Parathyroid adenoma (tissue), 2 donors: ENCODE measurements around the gene NHS.

ENCODE experiments used
- H2AFZ ChIP-seq: fragments of 300-600 bp; sonication (generic); one replicate; pipeline ENCODE4 v1.7.0; 2017; ENCODE audit warnings: antibody characterized with exemption, mild to moderate bottlenecking
- H3K27ac ChIP-seq: fragments of 300-600 bp; sonication (generic); one replicate; pipeline ENCODE4 v1.7.0; 2017
- H3K27me3 ChIP-seq: fragments of 300-600 bp; sonication (generic); one replicate; pipeline ENCODE4 v1.7.0; 2017; ENCODE audit warnings: low read length; ENCODE audit not compliant: control insufficient read depth, insufficient read depth
- H3K36me3 ChIP-seq: fragments of 300-600 bp; sonication (generic); one replicate; pipeline ENCODE4 v1.7.0; 2017; ENCODE audit warnings: low read length; ENCODE audit not compliant: control insufficient read depth, insufficient read depth
- H3K4me1 ChIP-seq: fragments of 300-600 bp; sonication (generic); one replicate; pipeline ENCODE4 v1.7.0; 2017; ENCODE audit warnings: control low read depth
- H3K4me2 ChIP-seq: fragments of 300-600 bp; sonication (generic); one replicate; pipeline ENCODE4 v1.7.0; 2017; ENCODE audit warnings: low read length
- H3K4me3 ChIP-seq: fragments of 300-600 bp; sonication (generic); one replicate; pipeline ENCODE4 v1.7.0; 2017; ENCODE audit warnings: low read depth, low read length
- H3K79me2 ChIP-seq: fragments of 300-600 bp; sonication (generic); one replicate; pipeline ENCODE4 v1.7.0; 2017; ENCODE audit warnings: control low read depth
- H3K9ac ChIP-seq: fragments of 300-600 bp; sonication (generic); one replicate; pipeline ENCODE4 v1.7.0; 2017; ENCODE audit warnings: mild to moderate bottlenecking
- H3K9me3 ChIP-seq: fragments of 300-600 bp; sonication (generic); one replicate; pipeline ENCODE4 v1.7.0; 2017; ENCODE audit warnings: low read length; ENCODE audit not compliant: control insufficient read depth
- TF ChIP-seq, protein P1 (sequence below): fragments of 300-600 bp; sonication (generic); IDR thresholded peaks from one replicate; pipeline ENCODE4 v1.7.0; 2017; ENCODE audit warnings: antibody characterized with exemption, mild to moderate bottlenecking
- donor health status: primary hyperparathyroidism.

NHS gene

DNA sequence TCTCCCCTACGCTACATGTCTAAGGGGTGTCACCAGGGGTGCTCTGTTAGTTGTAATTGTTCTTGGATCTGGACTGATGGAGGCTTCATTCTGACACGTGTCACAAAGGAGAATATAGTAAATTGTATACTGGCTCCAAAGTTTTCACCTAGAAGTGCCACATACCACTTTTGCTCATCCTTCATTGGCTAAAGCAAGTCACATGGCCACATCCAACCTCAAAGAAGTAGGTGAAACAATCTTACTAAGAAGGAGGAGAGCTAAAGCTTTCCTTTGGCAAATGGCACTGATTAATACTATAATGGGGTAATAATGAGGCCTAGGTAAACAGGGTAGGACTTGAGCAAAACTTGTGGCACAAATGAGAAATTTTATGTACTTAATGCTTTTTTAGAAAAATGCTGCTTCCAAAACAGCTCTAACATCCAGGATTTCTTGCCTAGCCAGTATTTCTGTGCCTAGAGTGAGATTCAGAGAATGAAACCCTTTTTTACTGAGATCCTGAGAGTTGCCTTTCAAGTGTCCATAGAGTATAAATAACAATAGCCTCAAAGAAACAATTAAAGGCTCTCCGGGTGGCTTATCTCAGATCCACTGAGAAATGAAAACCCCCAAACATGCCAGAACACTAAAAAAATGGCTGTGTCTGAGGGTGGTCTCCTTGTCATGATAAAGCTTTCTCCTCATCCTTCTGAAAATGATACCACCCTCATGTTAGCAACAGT lies 34.7 kb downstream of the NHS start:
- Histone ChIP-seq H3K9me3 (no peaks in the 10 kb centered on the region), H3K79me2 (no peaks in the 10 kb centered on the region), H3K4me2 (no peak overlapping the region), H3K36me3 (no peaks in the 10 kb centered on the region), H3K4me1 (no peaks in the 10 kb centered on the region), H3K27ac (no peak overlapping the region), H3K27me3 (no peaks in the 10 kb centered on the region), H3K4me3 (no peak overlapping the region), H3K9ac (no peak overlapping the region), H2AFZ (no peak overlapping the region)
- TF ChIP-seq, protein P1, sequence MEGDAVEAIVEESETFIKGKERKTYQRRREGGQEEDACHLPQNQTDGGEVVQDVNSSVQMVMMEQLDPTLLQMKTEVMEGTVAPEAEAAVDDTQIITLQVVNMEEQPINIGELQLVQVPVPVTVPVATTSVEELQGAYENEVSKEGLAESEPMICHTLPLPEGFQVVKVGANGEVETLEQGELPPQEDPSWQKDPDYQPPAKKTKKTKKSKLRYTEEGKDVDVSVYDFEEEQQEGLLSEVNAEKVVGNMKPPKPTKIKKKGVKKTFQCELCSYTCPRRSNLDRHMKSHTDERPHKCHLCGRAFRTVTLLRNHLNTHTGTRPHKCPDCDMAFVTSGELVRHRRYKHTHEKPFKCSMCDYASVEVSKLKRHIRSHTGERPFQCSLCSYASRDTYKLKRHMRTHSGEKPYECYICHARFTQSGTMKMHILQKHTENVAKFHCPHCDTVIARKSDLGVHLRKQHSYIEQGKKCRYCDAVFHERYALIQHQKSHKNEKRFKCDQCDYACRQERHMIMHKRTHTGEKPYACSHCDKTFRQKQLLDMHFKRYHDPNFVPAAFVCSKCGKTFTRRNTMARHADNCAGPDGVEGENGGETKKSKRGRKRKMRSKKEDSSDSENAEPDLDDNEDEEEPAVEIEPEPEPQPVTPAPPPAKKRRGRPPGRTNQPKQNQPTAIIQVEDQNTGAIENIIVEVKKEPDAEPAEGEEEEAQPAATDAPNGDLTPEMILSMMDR, result no peak

DNA sequence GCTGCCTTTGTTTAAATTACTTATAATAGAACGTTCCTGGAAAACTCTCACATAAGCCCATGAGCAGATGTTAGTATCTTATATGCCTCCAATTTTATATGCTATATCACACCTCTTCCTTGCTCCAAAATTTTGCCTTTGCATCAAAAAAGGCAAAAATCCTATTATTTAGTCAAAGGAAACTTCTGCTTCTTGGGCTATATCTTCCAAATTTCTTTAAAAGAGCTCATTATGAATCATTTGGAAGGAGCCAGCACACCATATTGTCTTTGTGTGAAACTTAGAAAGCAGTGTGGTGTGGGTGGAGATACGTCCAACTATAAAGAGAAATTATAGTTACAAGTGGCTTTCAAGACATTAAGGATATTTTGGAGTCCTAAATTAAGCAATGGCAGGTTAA lies 35.7 kb downstream of the NHS start:
- no peaks in the 10 kb centered on the region for H3K36me3 ChIP-seq
- H3K9me3 ChIP-seq, result no peaks in the 10 kb centered on the region
- H3K27ac ChIP-seq, result no peak overlapping the region
- no peaks in the 10 kb centered on the region for H3K4me1 ChIP-seq
- TF ChIP-seq, protein P1, result no peak
- no peak overlapping the region for H2AFZ ChIP-seq
- no peak overlapping the region for H3K4me3 ChIP-seq
- H3K9ac ChIP-seq, result no peak overlapping the region
- no peaks in the 10 kb centered on the region for H3K27me3 ChIP-seq
- H3K4me2 ChIP-seq, result no peak overlapping the region
- H3K79me2 ChIP-seq, result no peaks in the 10 kb centered on the region

DNA sequence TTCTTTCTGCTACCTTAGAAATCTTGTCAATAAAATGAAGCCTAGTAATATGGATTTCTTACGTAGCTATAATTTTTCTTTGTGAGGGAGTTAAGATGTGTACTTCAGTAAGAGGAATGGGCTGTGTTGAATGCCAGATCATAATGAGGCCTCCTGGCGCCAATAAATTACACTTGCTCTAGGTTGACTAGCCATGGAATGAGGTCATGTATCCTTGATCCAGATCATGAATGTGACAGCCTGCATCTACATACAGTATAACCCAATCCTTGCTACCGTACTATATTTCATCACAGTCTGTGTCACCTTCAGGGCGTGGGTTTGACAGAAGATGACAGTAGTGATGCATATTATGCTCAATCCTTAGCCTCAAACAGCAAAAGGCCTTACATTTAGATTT lies 36.2 kb downstream of the NHS start:
- TF ChIP-seq, protein P1, result no peak
- Histone ChIP-seq H3K27ac (no peak overlapping the region), H3K27me3 (no peaks in the 10 kb centered on the region), H3K79me2 (no peaks in the 10 kb centered on the region), H2AFZ (no peak overlapping the region), H3K9me3 (no peaks in the 10 kb centered on the region), H3K9ac (no peak overlapping the region), H3K36me3 (no peaks in the 10 kb centered on the region), H3K4me3 (no peak overlapping the region), H3K4me1 (no peaks in the 10 kb centered on the region), H3K4me2 (no peak overlapping the region)

DNA sequence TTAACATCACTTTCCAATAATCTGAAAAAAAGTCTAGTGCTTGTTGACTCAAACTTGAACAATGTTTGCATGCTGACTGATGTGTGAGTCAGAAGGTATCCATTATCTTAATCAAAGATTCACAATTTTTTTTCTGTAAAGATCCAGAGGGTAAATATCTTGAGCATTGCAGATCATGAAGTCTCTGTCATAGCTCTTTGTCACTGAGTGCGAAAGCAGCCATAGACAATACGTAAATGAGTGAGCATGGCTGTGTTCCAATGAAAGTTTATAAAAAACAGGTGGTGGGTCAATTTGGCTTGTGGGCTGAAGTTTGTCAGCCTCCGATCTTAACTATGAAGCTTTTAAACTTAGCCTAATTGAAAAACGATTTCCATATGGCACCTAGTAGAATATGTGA lies 37.7 kb downstream of the NHS start:
- H3K27ac ChIP-seq, result no peak overlapping the region
- no peak overlapping the region for H3K4me3 ChIP-seq
- no peaks in the 10 kb centered on the region for H3K4me1 ChIP-seq
- H3K9me3 ChIP-seq, result no peaks in the 10 kb centered on the region
- H3K36me3 ChIP-seq, result no peaks in the 10 kb centered on the region
- TF ChIP-seq, protein P1, result no peak
- no peak overlapping the region for H2AFZ ChIP-seq
- H3K27me3 ChIP-seq, result no peaks in the 10 kb centered on the region
- H3K4me2 ChIP-seq, result no peak overlapping the region
- H3K9ac ChIP-seq, result no peak overlapping the region
- no peaks in the 10 kb centered on the region for H3K79me2 ChIP-seq

DNA sequence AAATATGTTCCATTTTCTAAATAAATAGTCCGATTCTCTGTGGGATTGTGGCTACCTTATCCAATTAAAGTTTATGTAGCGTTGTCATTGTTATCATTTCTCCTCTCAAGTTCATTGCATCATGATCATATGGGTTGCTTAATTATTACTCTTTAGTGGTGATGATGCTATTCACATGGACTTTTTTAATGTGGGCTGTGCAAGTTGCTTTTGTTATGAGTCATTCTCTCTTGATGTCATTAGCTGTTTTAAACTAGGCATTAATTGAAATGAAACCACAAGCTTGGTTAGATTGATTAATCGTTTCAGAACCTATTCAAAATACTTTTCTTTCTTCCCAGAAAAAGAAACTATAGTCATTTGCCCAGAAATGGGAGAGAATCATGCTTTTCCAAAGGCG lies 38.2 kb downstream of the NHS start:
- H3K4me1 ChIP-seq, result no peaks in the 10 kb centered on the region
- H3K4me3 ChIP-seq, result no peak overlapping the region
- no peaks in the 10 kb centered on the region for H3K9me3 ChIP-seq

More for the DNA sequence above, 38.2 kb downstream of the NHS start:
- Histone ChIP-seq H3K79me2 (no peaks in the 10 kb centered on the region), H3K27ac (no peak overlapping the region), H3K27me3 (no peaks in the 10 kb centered on the region), H2AFZ (no peak overlapping the region), H3K36me3 (no peaks in the 10 kb centered on the region), H3K4me2 (no peak overlapping the region), H3K9ac (no peak overlapping the region)
- TF ChIP-seq, protein P1, result no peak
